Right lobe of liver (tissue), 6 donors: ENCODE data around the gene CFAP52. TPM values are rescaled to one million over a fixed set of nuclear protein-coding genes. Genes with fewer than 3 reads are reported as not detected.

ENCODE experiments used
- ATAC-seq, 4 donors: fragments of 200-7000 bp; cut with Tn5 transposase; one replicate each; pipeline ENCODE4 v1.9.1; 2020; ENCODE audit warnings: mild to moderate bottlenecking in 4 of 4, moderate library complexity in 4 of 4
- DNase-seq, 3 donors: peaks; one replicate each; pipeline ENCODE4 v3.0.0-alpha.2; 2020
- H3K27ac ChIP-seq, 3 donors: fragments of 200-600 bp; one replicate each; pipeline ENCODE4 v1.8.0; 2022
- H3K27me3 ChIP-seq, 2 donors: fragments of 200-600 bp; one replicate each; pipeline ENCODE4 v1.8.0; 2022
- H3K36me3 ChIP-seq, 4 donors: fragments of 200-600 bp; sonication (generic) in 1 of 4; one replicate each; pipeline versions ENCODE4 v1.5.1 to v1.8.0; 2017 to 2022; ENCODE audit warnings: control low read depth in 1 of 4
- H3K4me1 ChIP-seq, 4 donors: fragments of 200-600 bp; sonication (generic) in 1 of 4; one replicate each; pipeline versions ENCODE4 v1.5.1 to v1.8.0; 2017 to 2022; ENCODE audit warnings: control low read depth in 1 of 4
- H3K4me3 ChIP-seq, 3 donors: fragments of 200-600 bp; one replicate each; pipeline ENCODE4 v1.8.0; 2022
- H3K9me3 ChIP-seq, 4 donors: fragments of 200-600 bp; sonication (generic) in 1 of 4; one replicate each; pipeline versions ENCODE4 v1.5.1 to v1.8.0; 2017 to 2022; ENCODE audit warnings: control low read depth in 1 of 4
- POLR2A ChIP-seq: fragments of 450-650 bp; IDR thresholded peaks from one replicate; pipeline ENCODE4 v1.6.1; 2017; ENCODE audit warnings: antibody characterized with exemption, mild to moderate bottlenecking
- WGBS: methylation state at CpG from one replicate; pipeline ENCODE4 v1.1.6; 2018; ENCODE audit warnings: low coverage, low lambda C conversion rate; ENCODE audit not compliant: insufficient coverage; ENCODE audit errors: missing lambda C conversion rate; 5-methylcytosine and 5-hydroxymethylcytosine counted together
- intact Hi-C, 2 donors: fragments of 100-400 bp; cut with DNase I; formaldehyde crosslinking; loops; one replicate each; pipeline versions ENCODE4 v1.11.2 to v1.14.1; 2022
- total RNA-seq, 6 experiments: library from RNA; depleted of rRNA in 2 of 6; stranded (reverse); fragments of >200 nt in 2 of 6; fragmentation: NEBNext Ultra II Directional in 3 of 6; extraction: Animal tissue kit (Norgen Biotek cat#: 25700) in 3 of 6; gene quantifications; one replicate each; pipeline versions ENCODE4 v1.1.0 to v1.2.4, GENCODE V29; 2016 to 2023
- TF ChIP-seq, protein P1 (sequence below), 4 donors: fragments of 200-600 bp in 3 of 4; fragments of 450-650 bp in 1 of 4; IDR thresholded peaks; one replicate each; pipeline versions ENCODE4 v1.5.1 to v1.8.0; 2016 to 2022; ENCODE audit warnings: antibody characterized with exemption in 4 of 4, mild to moderate bottlenecking in 2 of 4
- donor health status: DM: no; HTN: yes; CAD: no.
- donor health status: DM: no; HTN: no; CAD: no.
- donor health status: DM: no; HTN: no; CAD: no.
- donor health status: DM: no; HTN: yes; CAD: no.
- donor health status: DM: no; HTN: yes; CAD: no.

CFAP52 gene
- total RNA-seq, 6 experiments from 2014 or later: not detected

DNA sequence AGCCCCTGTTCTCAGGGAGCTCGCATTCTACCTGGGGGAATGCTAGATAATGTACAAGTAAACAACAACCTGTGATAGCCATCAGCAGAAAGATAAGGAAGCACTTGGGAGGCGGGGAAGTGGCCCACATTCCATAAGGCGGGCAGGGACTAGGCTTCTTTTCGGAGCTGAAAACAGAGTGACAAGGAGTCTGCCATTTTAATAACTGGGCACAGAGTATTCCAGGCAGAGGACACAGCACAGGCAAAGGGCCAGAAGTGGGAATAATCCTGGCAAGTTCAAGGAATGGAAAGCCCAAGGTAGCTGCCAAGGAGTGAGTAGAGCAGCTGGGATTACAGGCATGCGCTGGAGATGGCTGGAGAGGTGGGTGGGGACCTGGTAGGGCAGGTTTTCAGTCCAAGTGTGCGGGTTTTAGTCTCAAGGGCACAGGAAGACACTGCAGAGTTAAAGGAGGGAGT, 93.1 kb downstream of the CFAP52 start:
- no peaks in the 10 kb centered on the region for H3K9me3 ChIP-seq
- H3K4me1 ChIP-seq: no peaks in the 10 kb centered on the region
- TF ChIP-seq, protein P1, sequence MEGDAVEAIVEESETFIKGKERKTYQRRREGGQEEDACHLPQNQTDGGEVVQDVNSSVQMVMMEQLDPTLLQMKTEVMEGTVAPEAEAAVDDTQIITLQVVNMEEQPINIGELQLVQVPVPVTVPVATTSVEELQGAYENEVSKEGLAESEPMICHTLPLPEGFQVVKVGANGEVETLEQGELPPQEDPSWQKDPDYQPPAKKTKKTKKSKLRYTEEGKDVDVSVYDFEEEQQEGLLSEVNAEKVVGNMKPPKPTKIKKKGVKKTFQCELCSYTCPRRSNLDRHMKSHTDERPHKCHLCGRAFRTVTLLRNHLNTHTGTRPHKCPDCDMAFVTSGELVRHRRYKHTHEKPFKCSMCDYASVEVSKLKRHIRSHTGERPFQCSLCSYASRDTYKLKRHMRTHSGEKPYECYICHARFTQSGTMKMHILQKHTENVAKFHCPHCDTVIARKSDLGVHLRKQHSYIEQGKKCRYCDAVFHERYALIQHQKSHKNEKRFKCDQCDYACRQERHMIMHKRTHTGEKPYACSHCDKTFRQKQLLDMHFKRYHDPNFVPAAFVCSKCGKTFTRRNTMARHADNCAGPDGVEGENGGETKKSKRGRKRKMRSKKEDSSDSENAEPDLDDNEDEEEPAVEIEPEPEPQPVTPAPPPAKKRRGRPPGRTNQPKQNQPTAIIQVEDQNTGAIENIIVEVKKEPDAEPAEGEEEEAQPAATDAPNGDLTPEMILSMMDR (IDR thresholded peaks at IDR 0.05): no peak
- no peak for TF ChIP-seq POLR2A
- no peak overlapping the region for H3K4me3 ChIP-seq
- H3K27me3 ChIP-seq: no peaks in the 10 kb centered on the region
- ATAC-seq: no peak
- no peaks in the 10 kb centered on the region for H3K36me3 ChIP-seq
- WGBS: 78% methylated on average over 6 of the region's 6 CpGs
- DNase-seq: no peak
- intact Hi-C loops: loop anchor here in 1 of 2 donors (10.0 kb wide), 1 partner anchor 95 kb away; the partner anchor contains the start of genes CFAP52 and STX8
- H3K27ac ChIP-seq: no peak overlapping the region

DNA sequence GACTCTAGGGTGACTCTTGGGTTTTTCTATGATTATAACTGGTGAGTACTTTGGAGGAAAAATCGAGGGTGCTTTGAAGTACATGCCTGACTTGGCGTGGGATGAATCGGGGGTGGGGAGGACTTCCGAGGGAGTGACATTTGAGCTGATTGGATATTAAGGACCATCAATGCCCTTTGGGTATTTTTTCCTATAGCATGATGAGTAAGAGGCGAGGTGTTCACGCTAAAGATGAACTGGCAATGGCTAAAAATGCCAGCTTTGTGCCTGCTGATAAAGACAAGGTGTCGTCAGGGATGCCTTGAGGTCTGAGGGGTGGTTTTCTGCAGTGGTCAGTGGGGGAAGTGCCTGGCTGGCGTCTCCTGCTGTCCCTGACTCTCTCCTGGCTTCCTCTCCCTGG, 94.2 kb downstream of the CFAP52 start:
- H3K27me3 ChIP-seq: no peaks in the 10 kb centered on the region
- H3K9me3 ChIP-seq: no peaks in the 10 kb centered on the region
- DNase-seq (no peak), ATAC-seq (no peak)
- intact Hi-C loops: loop anchor here in 1 of 2 donors (10.0 kb wide), 1 partner anchor 96 kb away; the partner anchor contains the start of genes CFAP52 and STX8
- H3K27ac ChIP-seq: no peak overlapping the region
- H3K4me1 ChIP-seq: no peaks in the 10 kb centered on the region
- no peaks in the 10 kb centered on the region for H3K36me3 ChIP-seq
- 72% methylated on average over 8 of the region's 8 CpGs for WGBS
- H3K4me3 ChIP-seq: no peak overlapping the region
- no peak for TF ChIP-seq POLR2A
- TF ChIP-seq, protein P1 (IDR thresholded peaks at IDR 0.05): no peak

DNA sequence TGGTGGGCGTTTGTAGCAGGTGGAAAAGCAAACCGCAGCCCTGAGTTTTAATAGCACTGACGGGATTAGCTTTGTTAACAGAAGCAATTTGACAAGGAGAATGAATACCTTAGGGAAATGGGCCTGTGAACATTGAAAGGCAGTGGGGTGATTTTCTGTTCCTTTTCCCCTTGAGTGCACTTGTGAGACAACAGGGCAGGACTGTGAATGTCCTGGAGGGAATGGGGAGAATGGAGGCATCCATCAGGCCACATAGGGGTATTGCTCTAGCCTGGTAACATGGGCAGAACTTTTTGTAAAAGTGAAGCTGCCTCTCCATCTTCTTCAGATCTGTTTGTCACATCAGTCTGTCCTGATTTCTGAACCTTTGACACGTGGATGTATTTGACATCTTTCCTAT, 95.1 kb downstream of the CFAP52 start:
- DNase-seq (no peak), ATAC-seq (no peak)
- Histone ChIP-seq H3K4me3 (no peak overlapping the region), H3K27ac (no peak overlapping the region), H3K36me3 (no peaks in the 10 kb centered on the region), H3K27me3 (no peaks in the 10 kb centered on the region), H3K4me1 (no peaks in the 10 kb centered on the region), H3K9me3 (no peaks in the 10 kb centered on the region)
- intact Hi-C loops: loop anchor here in 1 of 2 donors (10.0 kb wide), 1 partner anchor 97 kb away; the partner anchor contains the start of genes CFAP52 and STX8
- WGBS: 73% methylated on average over 4 of the region's 4 CpGs
- TF ChIP-seq, protein P1 (IDR thresholded peaks at IDR 0.05): no peak
- TF ChIP-seq POLR2A: no peak

DNA sequence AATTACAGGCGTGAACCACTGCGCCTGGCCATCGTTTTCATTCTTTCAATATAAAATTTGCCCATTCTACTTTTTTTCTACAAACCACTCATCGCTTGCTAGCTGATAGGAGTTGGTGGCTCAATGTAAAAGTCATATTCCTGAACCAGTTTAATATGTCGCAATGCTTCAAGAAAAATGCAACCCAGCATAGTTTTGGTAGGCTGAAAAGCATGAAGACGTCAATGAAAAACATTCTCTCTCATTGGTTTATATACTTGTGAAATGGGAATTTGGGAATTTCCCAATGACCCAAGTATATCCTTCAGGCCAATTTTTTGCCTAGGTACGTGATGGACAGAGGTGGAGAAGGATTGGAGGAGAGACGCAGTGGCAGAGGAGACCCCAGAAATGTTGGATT, 95.8 kb downstream of the CFAP52 start:
- ATAC-seq: no peak
- 72% methylated on average over 8 of the region's 8 CpGs for WGBS
- Histone ChIP-seq H3K9me3 (no peaks in the 10 kb centered on the region), H3K36me3 (no peaks in the 10 kb centered on the region), H3K4me3 (no peak overlapping the region), H3K27ac (no peak overlapping the region), H3K27me3 (no peaks in the 10 kb centered on the region), H3K4me1 (no peaks in the 10 kb centered on the region)
- TF ChIP-seq POLR2A: no peak
- TF ChIP-seq, protein P1 (IDR thresholded peaks at IDR 0.05): no peak
- intact Hi-C loops: loop anchor here in 1 of 2 donors (10.0 kb wide), 1 partner anchor 97 kb away; the partner anchor contains the start of genes CFAP52 and STX8
- no peak for DNase-seq
